GM18499 (cell line): ENCODE data around the gene STX10.

Experiments used
- ATAC-seq: cut with Tn5 transposase; IDR thresholded peaks from one replicate; pipeline ENCODE4 v1.9.1; 2021; ENCODE audit warnings: moderate number of reproducible peaks; ENCODE audit not compliant: insufficient read depth, unreplicated experiment

The STX10 gene

DNA sequence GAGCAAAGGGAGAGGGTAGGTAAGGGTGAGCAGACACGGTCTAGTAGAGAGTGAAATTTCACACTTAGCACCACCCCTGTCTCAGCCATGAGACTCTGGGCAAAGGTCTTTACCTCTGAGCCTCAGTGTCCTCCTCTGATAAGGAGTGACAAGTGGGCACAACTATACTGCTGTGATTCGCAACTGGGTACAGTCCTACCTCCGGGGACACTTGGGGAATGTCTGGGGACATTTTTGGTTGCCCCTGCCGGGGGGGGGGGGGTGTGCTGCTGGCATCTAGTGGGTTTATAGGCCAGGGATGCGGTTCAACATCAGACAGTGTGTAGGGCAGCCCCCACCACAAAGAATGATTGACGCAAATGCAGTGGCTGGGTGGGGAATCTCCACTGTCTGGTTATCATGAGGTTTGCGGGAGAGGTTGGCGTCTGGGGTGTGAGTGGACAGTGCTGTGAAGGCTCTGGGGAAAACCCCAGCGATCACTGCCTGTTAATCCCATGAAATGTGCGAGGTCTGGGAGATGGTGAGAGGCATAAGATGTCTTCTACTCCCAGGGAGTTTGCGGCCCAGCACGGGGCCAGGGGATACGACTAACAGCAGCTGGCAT lies 27.8 kb downstream of the STX10 start:
- no peak for ATAC-seq

DNA sequence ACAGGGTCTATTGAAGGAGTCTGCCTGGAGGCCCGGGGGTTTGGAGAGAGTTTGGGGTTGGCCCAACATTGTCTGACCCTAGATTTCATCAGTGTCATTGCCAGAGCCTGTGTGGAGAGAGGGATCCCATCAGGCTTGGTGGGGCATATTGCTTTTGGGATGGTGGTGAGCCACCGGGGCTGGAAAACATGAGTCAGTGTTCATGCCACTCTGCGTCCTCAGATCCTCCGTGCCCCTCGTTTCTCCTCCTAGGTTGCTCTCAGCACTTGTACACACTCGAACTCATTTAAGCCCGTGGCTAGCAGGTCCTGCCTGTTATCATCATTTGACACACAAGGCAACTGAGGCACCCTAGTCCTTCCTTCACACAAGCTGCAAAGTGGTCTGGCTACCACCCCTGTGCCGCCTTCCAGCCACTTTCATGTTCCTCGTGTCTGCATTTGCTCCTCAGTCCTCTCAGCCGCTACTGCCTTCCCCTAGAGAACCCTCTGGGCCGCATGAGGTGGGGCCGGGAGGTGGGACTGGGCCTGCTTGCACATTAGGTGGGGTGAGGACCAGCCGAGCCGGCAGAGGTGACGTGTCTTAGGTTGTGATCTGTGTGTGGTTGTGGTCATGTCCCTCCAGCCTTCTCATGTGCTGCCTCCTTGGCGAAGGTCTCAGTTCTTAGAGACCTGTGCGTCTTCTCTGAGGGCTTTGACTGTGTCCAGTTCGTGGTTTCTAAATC lies 28.5 kb downstream of the STX10 start:
- no peak for ATAC-seq

DNA sequence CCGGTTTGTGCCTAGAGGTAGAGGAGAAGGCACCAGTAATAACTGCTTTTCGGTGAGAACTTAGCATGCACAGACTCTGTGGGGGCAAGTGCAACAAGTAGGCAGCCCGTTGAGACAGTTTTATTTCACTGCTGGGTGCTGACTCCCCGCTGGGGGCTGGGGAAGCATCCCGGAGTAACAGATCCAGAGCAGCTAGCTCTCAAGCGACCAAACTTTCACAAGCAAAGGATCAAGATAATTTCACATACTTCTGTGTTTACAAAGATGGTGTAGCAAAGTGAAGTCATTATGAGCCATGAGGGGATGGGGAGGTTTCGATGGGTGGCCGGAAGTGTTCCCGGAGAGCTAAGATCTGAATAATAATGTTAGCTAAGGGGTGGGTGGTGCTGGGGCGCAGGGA lies 29.4 kb downstream of the STX10 start:
- ATAC-seq: no peak

DNA sequence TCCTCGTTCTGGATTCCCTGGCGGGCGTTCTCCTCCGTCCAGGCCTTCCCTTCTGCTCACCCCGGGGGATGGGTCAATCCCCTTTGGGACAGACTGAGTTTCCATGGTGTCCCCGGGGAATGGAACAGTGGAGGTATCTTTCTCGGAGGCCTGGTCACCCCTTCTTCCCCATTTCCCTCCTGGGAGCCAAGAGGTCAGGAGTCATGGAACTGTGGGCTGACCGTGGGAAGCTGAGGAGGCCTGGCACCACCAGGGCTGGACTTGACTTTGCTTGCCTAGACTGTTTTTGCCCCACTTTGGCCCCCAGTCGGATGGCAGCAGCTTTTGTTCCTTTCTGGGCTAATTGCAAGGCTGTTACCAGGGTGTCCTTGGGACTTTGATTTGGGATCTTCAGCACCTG lies 30.1 kb downstream of the STX10 start:
- ATAC-seq: no peak

DNA sequence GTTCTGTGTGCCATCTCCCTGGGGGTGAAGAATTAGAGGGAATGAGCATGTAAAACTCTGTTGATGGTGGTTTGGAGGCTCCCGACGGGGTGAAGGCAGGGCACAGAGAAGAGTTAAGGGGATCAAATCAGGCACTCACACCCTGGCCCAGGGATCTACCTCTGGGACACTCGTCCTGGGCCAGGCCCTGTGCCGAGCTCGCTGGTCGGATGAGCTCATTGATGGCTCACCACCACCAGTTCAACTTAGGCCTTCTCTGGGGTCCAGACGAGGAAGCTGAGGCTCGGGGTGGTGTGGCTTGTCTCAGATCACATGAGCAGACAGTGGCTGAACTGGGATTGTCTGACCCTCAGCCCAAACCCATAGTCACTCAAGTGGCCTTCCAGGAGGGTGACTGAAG lies 30.5 kb downstream of the STX10 start:
- ATAC-seq: no peak

DNA sequence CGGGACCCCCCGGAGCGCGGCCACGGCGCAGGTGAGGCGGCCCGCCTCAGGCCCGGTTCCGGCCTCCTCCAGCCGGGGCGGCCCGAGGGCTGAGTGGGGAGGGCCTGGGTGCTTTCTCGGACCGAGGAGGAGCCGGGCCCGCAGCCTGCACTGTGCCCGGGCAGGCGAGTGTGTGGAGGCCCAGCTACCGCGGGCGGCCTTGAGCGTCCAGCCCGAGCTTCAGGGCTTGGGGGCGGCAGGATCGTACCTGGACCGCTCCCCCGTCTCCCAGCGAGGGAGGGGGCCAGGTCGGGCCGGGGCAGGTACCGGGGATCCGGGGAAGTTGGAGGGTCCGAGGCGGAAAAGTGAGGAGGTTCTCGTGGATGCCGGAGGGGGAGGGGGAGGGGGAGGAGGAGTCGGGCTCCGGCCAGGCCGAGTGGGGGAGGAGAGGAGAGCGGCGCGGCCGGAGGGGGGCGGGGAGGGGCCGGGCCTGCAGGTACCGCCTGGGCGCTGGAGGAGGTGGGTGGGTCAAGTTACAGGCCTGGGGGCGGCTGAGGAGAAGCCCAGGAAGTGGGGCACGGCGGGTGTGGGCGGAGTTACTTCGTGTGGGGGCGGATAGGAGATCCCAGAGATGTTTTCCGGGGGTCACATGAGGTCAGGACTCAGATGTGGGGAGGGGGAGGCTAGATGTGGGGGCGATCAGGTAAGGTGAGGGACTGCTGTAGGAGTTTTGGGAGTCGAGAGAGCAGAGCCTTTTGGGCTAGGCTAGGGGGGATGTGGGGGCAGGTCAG lies 31.6 kb downstream of the STX10 start:
- no peak for ATAC-seq

DNA sequence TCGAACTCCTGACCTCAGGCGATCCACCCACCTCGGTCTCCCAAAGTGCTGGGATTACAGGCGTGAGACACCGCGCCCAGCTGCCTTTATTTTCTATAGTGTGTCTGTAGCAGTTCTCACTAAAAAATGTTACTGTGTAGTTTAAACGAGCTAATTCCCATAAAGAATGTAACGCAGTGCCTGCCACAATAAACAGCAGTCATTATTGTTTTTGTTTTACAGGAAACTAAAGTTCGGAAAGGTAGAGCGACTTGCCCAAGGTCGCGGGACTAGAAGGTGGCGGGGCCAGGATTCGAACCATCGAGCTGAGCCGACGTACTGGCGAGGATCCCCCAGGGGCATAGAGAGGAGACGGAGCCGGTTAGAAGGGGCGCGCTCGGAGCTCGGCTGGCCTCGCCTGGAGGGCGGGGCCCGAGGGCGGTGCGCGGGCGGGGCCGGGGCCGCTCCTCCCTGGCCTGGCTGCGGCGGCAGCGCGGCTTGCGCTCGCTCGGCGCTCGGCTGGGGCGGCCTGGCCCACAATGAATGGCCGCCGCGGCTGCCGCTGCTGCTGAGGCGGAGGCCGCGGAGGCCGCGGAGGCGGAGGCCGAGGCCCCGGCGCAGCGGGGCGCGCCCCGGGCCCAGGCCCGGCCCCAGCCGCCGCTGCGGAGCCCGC lies 32.3 kb downstream of the STX10 start, which contains the start of gene NACC1:
Gene NACC1 (plus strand): TSS at position 493 of the 652 bp plus-strand sequence. CDS start 16,944 bp downstream, outside the sequence.
- ATAC-seq: no peak

DNA sequence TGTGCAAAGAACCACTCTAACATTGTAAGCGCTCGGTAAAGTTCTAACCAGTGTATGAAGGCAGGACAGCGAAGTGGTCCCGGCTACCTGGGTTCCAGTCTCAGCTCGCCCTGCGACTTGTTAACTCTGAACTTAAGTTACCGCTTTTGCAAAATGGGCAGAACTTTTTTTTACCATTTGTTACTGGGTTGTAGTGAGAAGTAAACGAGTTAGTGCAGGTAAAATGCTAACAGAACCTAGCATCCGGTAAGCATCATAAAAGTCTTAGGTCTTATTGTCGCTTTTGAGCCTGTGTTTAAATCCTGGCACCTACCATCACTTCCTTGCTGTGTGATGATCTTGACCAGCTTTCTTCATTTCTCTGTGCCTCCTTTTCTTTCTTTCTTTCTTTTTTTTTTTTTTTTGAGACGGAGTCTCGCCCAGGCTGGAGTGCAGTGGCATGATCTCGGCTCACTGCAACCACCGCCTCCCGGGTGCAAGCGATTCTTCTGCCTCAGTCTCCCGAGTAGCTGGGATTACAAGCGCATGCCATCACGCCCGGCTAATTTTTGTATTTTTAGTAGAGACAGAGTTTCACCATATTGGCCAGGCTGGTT lies 32.9 kb downstream of the STX10 start:
- no peak for ATAC-seq

DNA sequence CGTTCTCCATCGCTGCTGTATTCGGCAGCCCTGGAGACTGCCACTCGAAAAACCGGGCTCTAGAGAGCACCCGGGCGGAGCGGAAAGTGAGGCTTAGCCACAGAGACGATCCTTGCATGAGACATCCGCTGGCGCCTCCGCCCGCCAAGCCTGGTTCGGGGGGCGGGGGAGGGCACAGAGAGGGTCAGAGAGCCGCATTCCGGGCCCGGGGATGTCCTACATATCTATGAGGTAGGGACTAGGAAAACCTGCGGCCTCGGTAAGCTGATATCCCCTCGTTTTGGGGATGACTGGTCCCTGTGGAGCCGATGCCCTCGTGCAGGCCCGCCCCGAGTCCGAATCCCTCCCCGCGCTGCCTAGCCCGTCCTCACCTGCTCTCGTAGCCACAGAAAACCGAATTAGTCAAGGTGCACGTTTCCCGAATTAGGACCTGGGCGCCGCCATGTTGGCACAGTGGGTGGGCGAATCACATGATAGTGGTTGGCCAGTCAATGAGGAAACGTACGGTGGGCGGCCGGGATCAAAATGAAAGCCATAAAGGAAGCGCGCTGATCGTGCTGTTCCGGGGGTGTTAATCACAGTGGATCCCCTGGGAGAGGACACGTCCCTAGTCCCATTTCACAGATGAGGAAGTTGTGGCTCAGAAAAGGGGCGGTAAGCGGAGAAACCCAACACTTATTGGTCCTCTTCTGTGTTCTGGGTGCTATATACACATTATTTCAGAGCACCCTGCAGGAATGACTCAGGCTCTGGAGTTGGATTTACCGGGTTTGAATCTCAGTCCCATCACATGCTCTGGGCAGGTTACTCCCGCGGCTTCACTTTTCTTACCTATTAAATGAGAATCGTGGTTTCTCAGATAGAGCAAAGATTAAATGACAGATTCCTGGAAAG lies 33.6 kb downstream of the STX10 start, which contains the start of gene TRMT1:
Gene TRMT1 (minus strand): TSS at position 459 of the 894 bp plus-strand sequence. CDS start 341 bp downstream, at position 118.
- no peak for ATAC-seq

DNA sequence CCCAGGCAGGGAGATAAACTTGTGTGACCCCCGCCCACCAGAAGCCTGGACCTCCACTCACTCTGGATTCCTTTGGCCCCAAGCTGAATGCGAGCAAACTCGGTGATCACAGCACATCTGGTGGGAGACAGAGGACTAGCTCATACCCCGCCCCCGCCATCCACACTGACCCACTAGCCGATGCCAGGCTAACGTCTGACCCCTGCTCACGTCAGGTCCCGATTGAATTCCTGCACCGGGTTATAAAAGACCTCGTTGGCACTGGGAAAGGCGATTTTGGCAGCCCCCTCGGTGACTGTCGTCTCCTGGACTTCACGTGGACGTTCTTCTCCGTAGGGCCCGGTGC lies 34.3 kb downstream of the STX10 start:
- ATAC-seq: no peak

DNA sequence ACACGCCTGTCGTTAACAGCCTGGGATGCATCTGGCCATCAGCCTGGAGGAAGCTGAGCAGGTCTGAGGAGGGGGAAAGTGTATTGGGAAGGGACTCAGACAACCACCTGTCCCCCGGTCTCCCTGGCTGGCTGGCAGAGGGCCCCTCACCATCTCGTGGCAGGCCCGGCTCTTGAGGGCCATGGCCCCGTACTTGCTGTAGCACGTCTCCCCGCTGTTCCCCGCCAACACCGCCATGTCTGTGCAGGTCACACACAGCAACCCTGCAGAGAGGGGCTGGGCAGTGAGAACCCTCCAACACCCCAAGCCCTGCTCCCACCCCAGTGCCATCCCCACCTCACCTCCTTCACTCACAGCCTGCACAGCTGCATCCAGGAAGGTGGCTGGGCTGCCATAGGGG lies 37.6 kb downstream of the STX10 start:
- ATAC-seq: no peak

DNA sequence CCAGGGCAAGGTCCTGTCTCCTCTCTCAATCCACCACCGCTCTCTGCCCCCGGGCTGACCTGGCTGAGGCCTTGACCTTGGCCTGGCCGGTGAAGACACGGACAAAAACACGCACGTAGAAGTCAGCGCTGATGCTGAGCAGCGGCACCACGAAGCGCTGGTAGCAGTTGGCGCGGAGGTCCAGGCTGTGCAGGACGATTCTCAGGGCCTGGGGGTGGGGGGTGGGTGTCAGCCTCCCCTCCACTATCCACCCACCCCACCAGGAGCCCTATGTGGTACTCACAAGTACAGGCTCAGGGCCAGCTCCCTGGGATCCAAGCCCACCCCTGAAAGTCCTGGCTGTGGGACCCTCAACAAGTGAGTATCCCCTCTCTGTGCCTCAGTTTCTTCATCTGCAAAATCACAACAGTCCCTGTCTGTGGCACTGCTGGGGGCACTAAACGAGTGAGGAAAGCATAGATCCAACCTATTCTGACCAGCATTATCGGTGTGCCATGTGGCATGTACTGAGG lies 40.0 kb downstream of the STX10 start:
- ATAC-seq: no peak

DNA sequence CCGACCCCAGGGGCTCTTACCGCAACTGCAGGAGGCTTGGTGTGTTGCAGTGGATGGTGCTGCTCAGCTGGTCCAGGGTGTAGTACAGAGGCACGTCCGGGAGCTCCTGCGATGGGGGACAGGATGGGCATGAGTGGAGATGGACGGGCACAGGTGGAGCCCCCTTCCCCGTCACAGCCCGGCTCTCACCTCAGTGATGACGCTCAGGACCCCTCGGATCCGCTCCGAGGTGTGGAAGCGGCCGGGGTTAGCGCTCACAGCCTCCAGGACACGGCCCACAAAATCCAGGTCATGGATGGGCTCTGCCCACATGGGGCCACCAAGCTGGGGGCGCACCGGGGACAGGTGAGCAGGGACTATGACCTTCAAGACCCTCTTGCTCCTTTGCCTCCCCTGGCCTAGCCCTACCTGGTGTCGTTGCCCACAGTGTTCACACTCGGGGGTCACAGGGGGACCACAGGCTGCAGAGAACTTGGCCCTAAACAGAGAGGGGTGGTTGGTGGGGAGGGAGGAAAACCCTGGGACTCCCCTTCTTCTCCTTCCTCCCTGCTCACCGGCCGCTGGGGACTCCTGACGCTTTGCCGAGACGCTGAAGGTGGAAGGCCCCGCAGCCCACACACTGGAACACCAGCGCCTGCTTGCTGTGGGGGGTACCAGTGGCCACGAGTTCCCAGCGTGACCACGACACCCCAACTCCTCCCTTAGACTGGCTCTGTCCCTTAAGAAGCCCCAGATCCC lies 40.6 kb downstream of the STX10 start:
- no peak for ATAC-seq

DNA sequence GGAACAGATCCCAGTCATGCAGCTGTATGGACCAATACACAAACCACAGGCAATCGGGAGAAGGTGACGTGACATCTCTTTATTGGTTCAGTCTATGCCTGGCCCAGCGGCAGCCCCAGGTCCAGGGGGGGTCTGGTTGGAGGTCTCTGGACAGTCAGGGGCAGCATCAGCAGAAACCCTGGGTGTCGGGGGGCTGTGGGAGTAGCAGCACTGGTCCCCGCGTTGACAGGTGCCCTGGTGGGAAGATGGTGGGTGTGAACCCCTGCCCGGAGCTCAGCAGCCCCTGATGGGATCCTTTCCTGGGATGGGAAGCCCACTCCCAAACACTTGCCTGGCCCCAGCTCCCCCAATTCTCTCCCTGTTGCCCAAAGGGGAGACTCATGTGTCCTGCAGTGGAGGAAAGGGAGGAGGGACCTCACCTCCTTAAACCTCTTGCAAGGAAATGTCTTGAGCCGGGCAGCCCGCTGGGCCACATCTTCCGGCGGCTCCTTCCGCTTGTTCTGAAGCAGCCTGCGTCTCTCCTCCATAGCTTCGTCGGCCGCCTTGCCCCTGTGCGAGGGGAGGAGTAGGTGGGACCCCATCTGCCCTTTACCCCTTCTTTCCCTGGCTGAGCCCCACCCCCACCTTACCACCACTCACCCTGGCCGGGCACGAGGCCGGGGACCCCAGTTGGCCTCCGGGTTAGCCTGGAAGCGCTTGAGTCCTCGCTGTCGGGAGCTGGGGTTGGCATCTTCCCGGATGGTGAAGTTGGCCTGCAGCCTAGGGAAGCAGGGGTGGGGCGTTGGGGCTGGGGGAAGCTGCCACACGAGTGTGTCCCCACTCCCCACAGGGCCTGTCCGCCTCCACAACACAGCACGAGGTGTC lies 45.1 kb downstream of the STX10 start:
- ATAC-seq: no peak

DNA sequence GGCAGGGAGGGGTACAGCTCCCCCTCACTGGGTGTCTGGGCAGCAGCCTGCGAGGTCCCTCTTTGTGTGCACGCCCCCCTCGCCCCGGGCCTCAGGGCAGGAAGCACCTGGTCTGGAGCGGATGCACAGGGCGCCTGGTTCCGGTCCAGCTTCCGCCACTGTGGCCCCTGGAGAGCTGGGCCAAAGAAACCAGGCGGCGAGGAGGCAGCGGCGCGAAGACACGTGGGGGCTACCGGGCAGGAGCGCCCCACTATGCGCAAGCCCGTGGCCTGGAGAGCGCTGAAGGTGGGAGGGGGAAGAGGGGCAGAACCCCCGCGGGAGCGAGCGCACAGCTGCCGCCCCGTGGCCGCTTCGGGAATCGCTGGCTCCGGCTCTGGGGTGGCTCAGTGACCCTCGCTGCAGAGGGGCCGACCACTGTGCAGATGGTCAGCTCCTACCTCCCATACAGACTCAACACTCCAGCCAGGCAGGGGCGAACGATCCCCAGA lies 45.8 kb downstream of the STX10 start:
- no peak for ATAC-seq

DNA sequence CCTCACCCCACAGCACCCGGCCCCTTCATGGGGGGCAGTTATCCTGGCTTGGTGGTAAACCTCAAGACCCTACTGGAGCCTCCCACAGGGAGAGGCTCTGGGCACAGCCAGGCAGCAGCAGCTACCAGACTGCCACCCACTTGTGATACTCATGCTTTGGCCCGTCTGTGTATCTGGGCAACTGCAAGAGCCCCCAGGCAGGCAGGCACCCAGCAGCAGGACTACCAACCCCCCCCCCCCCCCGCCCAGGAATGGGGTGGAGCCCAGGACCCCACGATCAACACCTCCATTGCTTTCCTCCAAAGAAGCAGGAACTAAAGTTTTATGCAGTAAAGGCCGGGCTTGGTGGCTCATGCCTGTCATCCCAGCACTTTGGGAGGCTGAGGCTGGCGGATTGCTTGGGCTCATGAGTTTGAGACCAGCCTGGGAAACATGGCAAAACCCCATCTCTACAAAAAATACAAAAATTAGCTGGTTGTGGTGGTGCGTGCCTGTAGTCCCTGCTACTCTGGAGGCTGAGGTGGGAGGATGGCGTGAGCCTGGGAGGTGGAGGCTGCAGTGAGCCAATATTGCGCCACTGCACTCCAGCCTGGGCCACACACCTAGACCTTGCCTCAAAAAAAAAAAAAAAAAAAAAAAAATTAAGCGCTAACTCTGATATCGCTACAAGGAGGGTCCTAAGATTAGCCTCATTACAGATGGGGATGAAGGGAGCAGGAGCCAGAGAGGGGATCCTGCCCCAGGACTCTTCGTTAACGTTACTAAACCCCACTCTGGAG lies 46.4 kb downstream of the STX10 start:
- ATAC-seq: no peak
